PFSK-1 (cell line): Measurements from ENCODE around the gene RPN1.

Experiments used
- REST ChIP-seq, 2 experiments: IDR thresholded peaks; 2 replicates each; pipeline versions ENCODE4 v1.6.1 to v1.8.0; 2011 to 2012; ENCODE audit warnings: low read depth in 2 of 2, low read length in 2 of 2, control low read depth in 1 of 2, inconsistent platforms in 1 of 2, mild to moderate bottlenecking in 1 of 2, moderate library complexity in 1 of 2; ENCODE audit not compliant: insufficient read depth in 1 of 2
- SIN3A ChIP-seq: IDR thresholded peaks from 2 replicates; pipeline ENCODE4 v1.6.1; 2012; ENCODE audit warnings: mild to moderate bottlenecking, low read length, moderate library complexity, borderline replicate concordance; ENCODE audit not compliant: insufficient read depth
- TAF1 ChIP-seq: IDR thresholded peaks from 2 replicates; pipeline ENCODE4 v1.6.1; 2012; ENCODE audit warnings: low read length, control low read depth, borderline replicate concordance; ENCODE audit not compliant: insufficient read depth

DNA sequence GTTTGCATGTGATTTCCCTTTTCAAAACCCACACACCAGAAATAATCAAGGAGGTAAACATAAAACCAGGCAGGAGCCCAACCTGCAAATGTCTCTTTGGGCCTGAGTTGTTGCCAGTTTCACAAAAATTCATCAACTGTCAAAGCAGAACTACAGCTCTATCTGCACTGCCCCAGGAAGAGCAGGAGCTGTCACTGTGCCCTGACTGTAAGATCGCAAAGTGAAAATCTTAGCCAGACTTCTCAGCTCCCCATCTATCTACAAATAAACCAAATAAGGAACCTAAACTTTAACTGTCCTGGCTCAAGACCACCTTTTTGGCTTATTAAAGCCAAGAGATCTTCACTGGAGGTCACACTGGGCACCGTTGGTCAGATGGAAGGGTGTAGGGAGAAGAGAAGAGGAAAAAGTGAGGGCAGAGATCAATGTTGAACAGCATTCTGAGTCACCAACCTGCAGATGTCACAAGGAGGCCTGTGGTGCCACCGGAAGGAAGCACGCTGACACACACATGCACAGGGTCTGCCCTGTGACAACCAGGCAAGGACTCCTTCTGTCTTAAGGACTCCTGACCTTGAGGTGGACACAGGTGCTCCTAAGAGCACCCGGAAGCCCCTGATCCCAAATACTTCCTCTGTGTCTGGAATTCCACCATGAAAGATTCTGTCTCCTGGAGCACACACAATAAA, 58.7 kb downstream of the RPN1 start:
- TF ChIP-seq SIN3A (no peak), TAF1 (no peak), REST (IDR thresholded peaks at IDR 0.05; ENCODE audit: insufficient read depth in 1 of 2, low read depth in 2 of 2, low read length in 2 of 2) (no peak)
